Breast epithelium (tissue), 3 donors: ENCODE data around the gene EDC3.

ENCODE experiments used
- CTCF ChIP-seq, 3 donors: fragments of 450-650 bp; IDR thresholded peaks; one replicate each; pipeline ENCODE4 v1.5.1; 2016 to 2017; ENCODE audit warnings: antibody characterized with exemption in 3 of 3, mild to moderate bottlenecking in 3 of 3, moderate library complexity in 3 of 3
- POLR2AphosphoS5 ChIP-seq, 3 donors: sonication (generic); formaldehyde crosslinking; IDR thresholded peaks; one replicate each; pipeline ENCODE4 v1.6.1; 2017; ENCODE audit warnings: antibody characterized with exemption in 3 of 3

DNA sequence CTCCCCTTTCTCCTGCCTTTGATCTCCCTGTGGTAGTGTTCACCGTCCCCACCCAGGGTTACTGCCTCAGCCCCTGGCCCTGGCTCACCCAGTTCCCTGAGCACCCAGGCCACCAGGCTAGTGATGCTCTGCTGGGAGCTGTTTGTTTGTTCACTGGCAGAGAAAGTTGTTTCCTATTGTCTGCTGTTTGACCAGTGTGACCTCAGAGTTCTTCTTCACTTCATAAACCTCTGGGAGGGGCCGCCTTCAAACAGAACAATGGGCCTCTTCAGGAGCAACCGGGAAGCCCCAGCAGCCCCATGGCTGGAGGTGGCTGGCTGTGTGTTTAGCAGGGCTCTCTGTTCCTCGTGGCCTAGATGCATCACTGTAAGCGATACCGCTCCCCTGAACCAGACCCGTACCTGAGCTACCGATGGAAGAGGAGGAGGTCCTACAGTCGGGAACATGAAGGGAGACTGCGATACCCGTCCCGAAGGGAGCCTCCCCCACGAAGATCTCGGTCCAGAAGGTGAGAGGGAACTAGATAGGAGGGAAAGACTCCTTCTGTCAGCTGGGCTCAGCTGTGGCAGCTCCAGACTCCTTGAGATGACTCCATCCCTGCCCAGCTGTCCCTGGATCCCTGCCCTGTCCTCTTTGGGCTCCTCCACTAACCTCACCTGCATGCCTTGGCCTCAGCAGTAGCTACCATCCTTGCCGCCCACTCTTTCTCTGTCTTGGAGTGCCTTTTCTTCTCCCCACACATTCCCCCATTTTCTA, 76.8 kb downstream of the EDC3 start:
- TF ChIP-seq CTCF (IDR thresholded peaks at IDR 0.05) = no peak
- no peak for TF ChIP-seq POLR2AphosphoS5 (IDR thresholded peaks at IDR 0.05)
